Bone marrow (tissue), 2 donors: ENCODE results near the gene SH3BP4.

Experiments used
- DNase-seq, 2 donors: peaks; one replicate each; lab custom pipeline; 2025; lab: John Stamatoyannopoulos, UW

The SH3BP4 gene, protein sequence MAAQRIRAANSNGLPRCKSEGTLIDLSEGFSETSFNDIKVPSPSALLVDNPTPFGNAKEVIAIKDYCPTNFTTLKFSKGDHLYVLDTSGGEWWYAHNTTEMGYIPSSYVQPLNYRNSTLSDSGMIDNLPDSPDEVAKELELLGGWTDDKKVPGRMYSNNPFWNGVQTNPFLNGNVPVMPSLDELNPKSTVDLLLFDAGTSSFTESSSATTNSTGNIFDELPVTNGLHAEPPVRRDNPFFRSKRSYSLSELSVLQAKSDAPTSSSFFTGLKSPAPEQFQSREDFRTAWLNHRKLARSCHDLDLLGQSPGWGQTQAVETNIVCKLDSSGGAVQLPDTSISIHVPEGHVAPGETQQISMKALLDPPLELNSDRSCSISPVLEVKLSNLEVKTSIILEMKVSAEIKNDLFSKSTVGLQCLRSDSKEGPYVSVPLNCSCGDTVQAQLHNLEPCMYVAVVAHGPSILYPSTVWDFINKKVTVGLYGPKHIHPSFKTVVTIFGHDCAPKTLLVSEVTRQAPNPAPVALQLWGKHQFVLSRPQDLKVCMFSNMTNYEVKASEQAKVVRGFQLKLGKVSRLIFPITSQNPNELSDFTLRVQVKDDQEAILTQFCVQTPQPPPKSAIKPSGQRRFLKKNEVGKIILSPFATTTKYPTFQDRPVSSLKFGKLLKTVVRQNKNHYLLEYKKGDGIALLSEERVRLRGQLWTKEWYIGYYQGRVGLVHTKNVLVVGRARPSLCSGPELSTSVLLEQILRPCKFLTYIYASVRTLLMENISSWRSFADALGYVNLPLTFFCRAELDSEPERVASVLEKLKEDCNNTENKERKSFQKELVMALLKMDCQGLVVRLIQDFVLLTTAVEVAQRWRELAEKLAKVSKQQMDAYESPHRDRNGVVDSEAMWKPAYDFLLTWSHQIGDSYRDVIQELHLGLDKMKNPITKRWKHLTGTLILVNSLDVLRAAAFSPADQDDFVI

DNA sequence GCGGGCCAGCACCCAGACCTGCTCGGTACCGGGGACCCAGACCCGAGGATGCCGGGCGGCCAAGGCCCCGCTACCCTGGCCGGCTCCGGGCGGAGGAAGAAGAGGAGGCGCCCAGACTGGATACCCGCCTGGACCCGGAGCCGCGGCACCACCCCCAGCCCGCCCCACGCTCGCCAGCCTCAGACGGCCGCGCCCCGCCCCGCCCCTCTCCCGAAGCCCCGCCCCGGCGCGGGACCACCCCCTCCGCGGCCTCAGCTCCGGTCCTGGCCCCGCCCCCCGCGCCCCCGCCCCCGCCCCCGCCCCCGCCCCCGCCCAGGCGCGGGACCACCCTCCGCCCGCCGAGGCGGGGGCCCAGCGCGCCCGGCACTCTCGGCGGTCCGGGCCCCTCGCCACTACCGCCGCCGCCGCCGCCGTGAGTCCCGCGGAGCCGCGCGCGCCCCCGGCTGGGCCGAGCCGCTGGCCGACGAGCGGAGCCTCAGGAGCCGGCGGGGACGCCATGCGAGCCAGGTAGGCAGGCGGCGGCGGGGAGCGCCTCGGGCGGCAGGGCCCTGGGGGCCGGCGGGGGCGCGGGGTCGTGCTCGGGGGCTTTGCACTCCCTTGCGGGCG is at the start of gene SH3BP4:
SH3BP4 (plus strand) TSS at position 354 of the 606 bp plus-strand sequence. CDS start 82,986 bp downstream, outside the sequence.
- DNase-seq: no peak

DNA sequence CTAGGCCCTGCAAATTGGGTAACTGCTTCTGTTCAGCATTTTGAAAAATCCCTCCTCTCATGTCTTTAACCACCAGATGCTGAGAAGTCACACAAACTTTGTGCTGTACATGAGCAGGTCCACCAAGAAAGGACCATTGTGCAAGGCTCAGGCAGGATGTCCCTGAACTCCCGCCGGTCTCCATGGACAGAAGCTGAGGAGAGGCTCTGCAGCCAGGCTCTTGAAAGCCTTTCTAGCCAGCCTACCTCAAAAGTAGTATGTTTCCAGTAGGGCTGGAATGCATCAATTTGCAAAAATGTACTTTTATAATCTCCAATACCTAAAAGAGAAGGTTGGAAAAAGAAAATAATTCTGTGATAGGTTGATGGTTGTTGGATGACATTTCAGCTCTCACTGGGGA is 47.0 kb upstream of the SH3BP4 start:
- no peak for DNase-seq

DNA sequence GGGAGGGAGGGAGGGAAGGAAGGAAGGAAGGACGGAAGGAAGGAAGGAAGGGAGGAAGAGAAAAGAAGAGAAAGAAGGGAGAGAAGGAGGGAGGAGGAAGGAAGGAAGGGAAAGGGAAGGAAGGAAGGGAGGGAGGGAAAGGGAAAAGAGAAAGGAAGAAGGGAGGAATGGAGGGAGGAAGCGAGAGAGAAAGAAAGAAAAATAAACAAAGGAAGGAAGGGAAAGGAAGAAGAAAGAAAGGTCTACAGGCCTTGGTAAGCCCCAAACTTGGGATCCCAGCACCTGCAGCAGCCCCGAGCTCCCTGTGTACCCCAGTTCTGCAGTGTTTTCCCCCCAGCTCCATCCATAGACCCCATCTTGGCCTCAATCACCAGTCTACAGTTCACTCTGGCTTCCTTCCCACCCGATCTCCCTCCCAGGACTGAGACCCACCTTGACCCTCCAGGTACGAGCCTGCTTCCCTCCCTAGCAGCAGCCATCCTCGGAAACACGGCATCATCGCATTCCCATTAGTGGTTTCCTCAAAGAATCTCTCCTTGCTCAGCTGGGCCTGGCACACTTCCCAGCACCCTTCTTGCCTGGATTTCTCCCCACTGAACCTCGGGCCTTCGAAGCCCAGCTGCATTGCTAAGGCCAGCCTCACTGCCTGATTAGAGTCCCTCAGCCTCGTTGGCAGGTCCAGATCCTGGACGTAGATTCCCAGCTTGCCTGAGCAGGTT is 46.1 kb upstream of the SH3BP4 start:
- DNase-seq: no peak

DNA sequence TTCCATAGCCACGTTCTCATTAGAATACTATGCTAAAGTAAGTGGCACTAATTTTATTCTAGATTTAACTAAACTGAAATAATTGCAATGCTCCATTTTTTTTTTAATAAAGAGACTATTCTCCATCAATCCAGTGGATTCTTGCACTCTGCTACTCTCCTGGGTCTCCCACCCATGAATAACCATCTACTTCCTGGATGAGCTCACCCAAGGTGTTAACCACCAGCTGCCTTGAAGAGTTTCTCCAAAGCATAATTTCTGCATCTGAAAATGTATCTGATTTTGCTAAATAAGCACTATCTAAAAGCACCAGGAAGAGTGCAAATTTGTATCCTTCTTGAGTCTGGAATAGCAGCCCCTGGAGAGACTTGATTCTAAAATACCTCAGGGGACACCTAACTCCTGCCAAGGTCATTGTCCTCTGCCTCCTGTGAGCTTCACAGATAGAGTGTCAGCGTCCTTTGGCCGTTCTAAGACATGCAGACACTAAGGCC is 41.6 kb upstream of the SH3BP4 start:
- DNase-seq: no peak

DNA sequence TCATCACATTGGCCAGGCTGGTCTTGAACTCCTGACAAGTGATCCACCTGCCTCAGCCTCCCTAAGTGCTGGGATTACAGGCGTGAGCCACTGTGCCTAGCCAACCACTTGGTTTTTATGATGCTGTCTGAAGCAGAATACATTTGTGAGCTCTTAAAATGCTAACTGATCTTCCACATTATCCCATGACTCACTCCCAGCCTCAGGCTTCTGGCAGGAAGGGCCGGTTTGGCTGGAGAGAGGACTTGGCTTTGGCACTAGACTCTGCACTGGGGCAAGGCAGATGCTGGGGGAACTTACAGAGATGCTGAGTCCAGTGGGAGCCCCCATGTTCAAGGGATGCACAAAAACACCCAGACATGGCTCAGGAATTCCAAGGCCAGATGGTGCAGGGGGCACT is 40.5 kb upstream of the SH3BP4 start:
- DNase-seq: no peak

DNA sequence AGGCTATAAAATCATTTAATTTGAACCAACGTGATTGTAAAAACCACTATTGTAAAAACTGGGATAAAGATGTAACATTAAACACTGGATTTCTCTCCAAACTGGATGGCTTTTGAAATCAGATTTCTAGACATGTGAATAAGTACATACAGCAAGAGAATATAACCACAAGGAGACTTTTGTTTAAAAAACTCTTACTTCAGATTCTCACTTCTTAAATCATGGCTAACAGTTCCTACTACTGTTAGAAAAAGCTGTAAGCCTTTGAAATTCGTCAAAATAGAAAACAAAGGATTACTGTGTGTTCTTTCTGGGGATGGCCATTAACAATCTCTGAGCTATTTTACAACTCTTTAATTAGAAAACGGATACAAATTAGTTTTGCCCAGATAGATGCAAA is 39.4 kb upstream of the SH3BP4 start:
- no peak for DNase-seq

DNA sequence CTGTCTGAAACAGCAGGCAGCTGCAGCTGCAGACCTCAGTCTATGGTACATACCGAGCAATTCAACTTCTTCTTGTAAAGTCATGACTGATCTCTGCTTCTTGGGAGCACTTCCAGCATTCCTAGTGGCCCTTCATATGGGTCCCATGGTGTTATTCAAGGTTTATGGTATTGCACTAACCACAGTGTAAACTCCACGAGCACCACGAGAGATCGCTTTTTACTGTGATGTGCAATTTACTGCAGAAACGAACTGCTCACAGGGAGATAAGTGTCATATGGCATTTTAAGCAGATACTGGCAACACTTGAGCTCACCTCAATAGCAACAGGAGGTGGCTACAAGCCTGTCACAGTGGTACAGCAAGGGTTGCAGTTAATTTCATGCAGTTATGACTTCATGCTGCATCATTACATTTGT is 38.6 kb upstream of the SH3BP4 start:
- no peak for DNase-seq

DNA sequence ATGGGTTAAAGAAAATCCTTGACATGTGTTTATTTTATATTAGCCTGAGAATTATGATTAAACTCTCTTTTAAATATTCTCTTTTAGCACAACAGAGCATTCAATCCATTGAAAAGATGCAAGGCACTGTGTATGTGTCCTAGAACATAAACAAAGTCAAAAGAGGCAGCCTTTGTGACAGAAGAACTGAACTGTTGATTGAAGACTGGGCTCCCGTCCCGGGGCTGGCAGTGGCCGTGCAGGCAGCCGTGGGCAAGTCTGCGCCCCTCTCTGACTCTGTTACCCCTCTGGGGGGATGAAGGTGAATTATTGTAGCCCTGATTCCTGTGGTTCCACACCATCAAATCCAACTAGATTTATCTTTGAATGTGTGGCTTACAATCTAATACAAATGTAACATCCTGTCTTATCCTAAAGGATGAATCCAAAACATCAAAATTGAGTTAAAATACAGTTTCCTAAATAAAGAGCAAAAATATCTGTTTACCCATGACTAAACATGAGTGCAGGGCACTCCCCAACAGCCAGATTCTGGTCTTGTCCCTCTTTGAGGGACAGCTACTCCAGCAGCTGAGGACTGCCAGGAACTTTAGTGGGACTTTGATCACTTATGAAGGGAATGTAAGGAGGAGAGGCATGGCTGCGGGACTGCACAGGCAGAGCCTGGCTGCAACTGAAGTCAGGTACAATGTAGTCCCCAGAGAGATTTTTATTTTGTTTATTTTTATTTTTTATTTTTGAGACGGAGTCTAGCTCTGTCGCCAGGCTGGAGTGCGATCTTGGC is 37.3 kb upstream of the SH3BP4 start:
- no peak for DNase-seq

DNA sequence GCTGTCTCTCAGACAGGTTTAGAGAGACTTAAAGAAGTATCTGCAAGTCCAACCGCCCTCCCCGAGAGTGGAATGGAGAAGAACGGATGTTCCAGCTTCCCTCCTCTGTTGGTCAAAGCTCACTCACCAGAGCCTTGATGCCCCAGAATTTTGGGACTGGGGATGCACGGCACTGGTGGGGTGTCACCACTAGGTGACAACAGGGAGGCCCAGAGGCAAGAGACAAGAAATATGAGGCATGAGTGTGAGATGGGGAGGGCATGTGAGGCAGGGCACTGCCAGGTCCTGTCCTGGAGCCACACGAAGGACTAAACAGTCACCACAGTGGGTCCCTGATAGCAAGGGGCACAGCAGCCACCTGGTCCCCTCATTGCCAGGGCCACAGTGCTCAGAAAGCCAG is 35.1 kb upstream of the SH3BP4 start:
- no peak for DNase-seq

DNA sequence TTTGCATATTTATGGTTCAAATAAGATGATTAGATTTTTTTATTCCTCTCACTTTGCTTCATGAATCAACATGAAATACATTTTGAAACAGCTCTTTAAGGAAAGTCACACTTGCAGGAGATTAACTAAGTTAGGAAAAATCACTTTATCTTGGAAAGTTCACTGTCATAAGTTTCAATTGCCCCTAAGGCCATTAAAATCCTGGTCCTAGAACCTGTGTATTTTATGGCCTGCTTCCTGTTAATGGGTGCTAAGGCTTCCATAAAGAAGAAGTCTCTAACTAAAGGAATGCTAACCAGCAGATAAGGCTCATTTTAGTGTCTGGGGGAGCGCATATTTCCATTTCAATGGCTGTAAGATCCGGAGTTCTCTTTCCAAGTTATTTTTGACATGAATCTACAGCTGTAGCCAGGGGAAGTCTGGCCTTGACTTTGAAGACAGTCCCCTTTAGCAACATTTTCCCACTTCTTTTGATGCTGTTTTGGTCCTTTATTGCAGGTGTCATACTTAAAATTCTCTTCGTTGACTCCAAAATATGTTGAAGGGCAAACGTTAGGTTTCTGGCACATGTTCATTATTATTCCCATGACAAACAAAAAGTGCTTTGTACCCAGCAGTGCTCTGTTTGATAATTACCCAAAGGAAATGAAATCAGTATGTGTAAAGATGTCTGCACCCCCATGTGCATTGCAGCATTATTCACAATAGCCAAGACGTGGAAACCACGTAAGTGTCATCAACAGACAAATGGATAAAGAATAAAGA is 34.4 kb upstream of the SH3BP4 start:
- DNase-seq: no peak

DNA sequence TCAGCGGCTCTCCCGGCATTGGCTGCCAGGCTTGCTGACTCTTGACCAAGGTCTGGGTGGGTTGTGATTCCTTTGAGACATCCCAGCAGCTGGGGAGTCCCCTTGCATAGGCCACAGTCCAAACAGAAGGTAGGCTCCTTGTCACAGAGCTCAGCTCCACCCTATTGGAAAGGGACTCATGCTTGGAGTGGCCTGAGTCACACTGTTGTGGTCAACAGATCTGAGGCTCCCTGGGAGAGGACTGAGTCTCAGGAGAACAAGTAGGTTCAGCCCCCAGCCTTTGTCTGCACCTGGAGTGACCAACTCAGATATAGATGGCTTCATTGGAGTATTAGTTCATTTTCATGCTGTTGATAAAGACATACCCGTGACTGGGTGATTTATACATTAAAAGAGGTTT is 32.1 kb upstream of the SH3BP4 start:
- no peak for DNase-seq

DNA sequence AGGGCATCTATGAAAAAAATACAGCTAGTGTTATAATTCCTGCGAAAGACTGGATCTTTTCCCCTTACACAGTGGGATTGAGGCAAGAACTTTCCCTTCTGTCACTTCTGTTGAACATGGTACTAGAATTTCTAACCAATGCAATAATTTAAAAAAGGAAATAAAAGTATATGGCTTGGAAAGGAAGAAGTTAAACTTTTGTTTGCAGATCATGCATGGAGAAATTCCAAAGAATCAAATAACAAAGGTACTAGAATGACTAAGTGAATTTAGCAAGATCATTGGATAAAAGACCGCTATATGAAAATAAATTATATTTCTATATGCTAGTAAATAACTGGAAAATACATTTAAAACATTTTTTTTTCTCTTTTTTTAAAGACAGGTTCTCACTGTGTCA is 31.0 kb upstream of the SH3BP4 start:
- DNase-seq: no peak

DNA sequence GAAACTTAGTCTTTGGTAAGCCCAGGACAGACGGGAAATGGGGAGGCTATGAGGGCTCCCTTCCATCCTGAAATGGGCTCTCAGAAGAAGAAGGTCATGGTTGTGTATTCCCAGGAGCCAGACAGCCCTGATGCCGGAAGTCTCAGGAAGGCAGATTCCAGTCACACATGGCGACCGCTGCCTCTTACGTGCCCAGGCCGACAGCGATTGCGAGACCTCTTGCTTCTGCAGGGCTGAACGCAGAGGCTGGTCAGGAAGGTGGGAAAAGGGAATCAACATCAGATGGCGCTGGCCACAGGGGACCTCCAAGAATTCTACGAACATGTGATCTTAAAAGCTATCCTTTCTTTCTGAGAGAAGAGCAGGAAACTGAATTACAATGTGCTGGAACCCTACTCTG is 22.8 kb upstream of the SH3BP4 start:
- DNase-seq: no peak

DNA sequence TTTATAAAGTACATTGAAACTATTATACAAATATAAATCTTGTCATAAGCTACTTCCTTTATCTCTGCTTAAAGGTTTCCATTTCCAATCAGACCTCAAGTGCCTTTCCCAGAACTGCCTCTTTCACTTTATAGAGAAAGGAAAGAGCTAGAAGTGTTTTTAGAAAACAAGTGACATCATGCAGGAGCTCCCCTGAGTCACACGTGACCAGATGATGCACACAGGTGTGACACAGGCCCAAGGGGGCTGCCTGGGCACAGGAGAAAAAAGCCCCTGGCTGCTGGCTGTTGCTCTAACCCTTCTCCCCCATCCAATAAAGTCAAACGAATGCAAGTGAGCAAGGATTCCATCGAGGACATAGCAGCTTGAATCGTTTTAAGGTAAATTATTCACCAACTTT is 21.4 kb upstream of the SH3BP4 start:
- no peak for DNase-seq

DNA sequence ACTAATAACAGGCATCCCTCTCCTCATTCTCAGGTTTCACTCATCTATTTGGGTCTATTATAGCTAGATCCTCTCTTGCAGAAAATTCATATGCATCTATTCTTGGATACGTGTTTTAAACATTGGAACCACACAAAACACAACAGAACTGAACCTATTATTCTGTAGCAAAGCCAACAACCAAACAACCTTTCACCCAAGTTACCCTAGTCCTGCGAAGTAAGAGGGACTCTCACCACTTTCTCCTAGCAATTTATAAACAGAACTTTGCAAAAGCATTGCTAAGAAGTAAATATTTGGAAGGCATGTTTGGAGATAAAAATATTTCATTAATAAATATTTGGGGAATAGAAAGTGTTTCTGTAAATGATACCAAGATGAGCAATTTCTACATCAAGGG is 20.4 kb upstream of the SH3BP4 start:
- DNase-seq: no peak

DNA sequence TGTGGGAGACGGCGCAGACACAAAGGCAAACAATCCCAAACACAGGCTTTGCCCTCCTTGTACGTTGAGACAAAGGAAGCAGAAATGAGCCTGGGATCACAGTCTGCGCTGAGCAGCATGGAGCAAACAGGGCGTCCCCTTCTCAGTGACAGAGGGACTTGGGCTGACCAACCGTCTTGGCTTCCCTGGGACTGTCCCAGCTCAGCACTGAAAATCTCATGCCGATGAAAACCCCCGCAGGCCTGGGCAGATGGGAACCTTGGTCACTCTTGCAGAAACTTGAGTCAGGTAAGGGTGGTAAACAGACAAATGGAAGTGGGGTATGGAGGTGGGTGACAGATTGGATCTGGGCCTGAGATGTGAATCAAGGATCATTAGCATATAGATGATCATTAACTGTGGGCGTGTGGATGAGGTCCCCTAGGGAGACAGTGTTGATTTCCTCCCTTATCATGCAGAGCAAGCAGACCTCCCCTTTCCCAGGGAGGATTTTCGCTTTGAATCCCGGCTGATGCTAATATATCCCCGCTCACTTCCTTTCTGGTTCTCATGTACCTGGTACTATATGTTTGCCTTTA is 19.1 kb upstream of the SH3BP4 start:
- DNase-seq: no peak

DNA sequence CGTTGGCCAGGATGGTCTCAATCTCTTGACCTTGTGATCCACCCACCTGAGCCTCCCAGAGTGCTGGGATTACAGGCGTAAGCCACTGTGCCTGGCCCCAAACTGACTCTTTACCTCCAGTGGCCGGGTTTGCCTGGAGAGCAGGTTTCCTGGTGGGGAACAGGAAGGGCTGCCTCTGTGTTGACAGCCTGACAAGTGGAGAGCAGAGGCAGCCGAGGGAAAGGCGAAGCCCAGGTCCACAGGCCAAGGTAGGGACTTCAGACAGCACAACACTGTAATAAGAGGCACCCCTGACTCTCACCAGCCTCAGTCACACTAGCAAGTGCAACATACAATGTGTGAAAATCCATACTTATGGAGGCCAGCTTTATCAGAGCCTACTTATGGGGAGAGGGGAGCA is 16.5 kb upstream of the SH3BP4 start:
- no peak for DNase-seq

DNA sequence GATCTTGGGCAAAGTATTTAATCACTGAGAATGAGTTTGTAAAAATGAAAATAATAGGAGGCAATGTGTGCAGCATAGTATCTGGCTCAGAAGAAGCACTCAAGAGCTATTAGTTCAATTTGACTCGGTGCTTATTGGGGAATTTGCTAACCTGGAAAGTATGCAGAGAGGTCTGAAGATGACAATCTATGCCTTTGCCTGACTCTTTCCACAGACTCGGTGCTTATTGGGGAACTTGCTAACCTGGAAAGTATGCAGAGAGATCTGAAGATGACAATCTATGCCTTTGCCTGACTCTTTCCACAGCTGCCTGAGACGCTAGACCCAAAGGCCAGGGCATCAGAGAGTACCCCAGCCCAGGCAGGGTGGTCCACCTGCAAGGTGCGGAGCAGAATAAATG is 12.2 kb upstream of the SH3BP4 start:
- no peak for DNase-seq

DNA sequence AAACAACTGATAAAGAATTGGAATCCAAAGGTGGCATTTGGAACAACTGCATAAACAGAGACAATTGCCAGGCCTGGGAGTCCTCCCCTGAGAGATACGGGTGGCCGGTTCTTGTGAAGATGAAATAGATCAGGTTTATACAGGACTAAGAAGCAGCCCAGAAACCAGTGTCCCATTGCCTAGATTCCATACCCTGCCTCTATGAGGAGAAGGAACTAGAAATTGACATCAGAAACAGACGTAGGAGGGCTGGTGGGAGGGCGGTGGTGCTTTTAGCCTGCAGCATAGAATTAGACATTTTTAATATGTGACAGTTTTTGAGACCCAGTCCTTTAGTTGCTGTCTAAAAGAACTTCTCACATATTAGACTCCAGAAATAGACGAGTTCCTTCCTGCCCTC is 11.8 kb upstream of the SH3BP4 start:
- DNase-seq: no peak

DNA sequence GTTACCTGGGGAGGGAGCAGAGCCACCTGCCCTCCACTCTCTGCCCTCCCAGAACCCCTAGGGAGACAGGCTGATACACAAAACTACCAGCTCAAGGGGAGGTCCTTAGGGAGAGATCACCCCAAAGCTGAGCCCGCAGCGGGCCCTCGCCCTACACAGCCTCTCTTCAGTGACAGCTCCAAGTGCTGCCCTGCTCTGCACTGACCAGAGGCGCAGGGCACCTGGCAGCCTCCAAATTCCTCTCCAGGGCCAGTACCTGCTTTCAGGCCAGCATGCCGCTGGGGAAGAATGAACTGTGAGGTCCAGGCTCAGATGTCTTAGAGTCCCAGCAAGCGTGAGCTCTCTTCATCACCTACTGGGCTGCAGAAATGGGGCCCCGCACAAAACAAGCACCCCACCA is 11.3 kb upstream of the SH3BP4 start:
- DNase-seq: no peak
